Endometrial microvascular endothelial cells (primary cell): ENCODE data around the gene UCHL3. TPM values are rescaled to one million over a fixed set of nuclear protein-coding genes. Genes with fewer than 3 reads are reported as not detected.
"Not testable (repeated sequence)": the region's sequence is repeated elsewhere in the genome, so short reads cannot be mapped to it uniquely, and the experiment has no call there.

Experiments used
- in situ Hi-C: cut with HindIII; loops from 2 replicates; pipeline ENCODE4 v1.10.0; 2017; ENCODE audit warnings: low sequenced_read_pairs, low pct_unique_long_range_greater_than_20kb; ENCODE audit errors: inconsistent ontology term
- total RNA-seq: library from RNA; depleted of rRNA; stranded (reverse); fragments of >200 nt; gene quantifications from one replicate; pipeline ENCODE4 v1.2.3, GENCODE V29; 2015; ENCODE audit errors: inconsistent ontology term

UCHL3 gene
- total RNA-seq, 1 donor from 2014 or later, result 70.6 TPM

DNA sequence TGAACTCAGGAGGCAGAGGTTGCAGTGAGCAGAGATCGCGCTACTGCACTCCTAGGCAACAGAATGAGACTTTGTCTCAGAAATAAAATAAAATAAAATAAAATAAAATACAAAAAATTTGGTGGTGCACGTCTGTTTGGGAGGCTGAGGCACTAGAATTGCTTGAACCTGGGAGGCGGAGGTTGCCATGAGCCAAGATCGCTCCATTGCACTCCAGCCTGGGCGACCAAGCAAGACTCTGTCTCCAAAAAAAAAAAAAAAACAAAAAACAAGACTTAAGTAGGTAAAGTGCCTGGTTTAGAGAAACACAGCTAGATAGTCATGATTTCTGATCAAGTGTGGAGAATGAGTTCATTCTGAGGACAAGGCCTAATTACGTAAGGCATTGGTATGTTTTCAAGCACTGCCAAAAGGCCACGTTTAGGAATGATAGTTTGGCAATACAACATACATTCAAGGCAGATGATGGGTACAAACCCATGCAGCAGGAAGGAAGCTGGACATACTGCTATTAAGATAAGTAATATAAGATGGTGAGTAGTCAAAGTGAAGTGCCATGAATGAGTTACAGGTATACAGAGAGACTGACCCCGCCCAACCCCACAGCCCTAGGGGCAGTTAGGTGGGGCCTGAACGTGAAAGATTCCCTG is 4.8 kb upstream of the UCHL3 start:
- in situ Hi-C loops, result no loop called here

DNA sequence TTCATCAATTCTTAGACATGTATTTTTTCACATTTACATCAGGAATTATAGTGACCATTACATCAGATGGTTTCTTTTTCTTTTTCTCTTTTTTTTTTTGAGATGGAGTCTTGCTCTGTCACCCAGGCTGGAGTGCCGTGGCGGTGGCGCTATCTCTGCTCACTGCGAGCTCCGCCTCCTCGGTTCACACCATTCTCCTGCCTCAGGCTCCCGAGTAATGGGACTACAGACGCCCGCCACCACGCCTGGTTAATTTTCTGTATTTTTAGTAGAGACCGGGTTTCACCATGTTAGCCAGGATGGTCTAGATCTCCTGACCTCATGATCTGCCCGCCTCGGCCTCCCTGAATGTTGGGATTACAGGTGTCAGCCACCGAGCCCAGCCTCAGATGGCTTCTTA is 4.2 kb upstream of the UCHL3 start:
- in situ Hi-C loops, result not testable (repeated sequence)

DNA sequence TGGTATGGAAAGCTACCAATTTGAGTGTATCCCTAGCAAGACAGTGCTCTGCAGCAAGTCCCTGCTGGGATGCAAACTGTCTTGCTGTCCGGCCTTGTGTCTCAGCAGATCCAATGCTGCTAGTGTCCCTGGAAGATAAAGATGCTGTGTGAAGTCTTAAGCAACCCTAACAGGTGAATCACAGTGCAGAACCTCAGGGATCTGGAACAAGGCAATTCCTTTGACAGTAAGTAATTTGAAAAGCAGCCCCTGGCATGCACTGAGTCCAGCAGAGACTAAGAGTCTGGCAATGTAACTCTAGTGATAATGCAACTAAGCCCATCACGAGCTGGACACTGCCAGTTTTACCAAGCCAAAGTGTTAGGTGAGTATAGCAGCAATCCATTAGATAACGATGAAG is 1.7 kb upstream of the UCHL3 start:
- in situ Hi-C loops, result no loop called here

DNA sequence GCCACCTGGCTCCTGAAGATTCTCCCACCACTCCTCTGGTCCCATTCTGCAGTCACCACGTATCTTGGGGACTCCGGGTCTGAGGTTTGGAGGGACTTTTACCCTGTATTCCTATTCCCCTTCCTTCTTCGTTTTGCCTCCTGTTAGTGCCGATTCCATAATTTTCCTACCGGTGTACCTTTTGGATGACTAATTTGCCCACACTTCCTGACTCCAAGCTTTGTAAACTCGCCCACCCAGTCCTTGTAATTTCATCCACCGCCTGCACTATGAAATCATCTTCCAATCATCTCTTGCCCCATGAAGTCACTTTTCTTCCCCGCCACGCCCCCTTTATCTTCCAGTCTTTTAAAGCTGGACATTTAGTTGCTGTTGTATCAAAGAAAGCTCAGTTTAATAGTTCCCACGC is 572 bp downstream of the UCHL3 start:
- in situ Hi-C loops, result no loop called here

DNA sequence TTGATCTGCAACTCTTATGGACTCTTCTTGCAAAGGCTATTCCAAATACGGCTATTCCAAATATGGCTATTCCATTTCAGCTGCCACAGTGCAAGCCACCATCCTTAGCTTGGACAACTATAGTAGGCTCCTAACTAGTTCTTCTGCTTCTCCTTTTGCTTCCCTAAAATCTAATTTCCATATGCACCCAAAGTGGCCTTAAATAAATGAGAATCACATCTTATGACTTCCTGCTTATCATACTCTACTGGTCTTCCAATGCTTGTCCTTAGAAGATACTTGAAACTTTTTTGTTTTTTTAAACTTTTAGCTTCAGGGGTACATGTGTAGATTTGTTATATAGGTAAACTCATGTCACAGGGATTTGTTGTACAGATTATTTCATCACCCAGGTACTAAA is 4.9 kb downstream of the UCHL3 start:
- in situ Hi-C loops, result no loop called here

DNA sequence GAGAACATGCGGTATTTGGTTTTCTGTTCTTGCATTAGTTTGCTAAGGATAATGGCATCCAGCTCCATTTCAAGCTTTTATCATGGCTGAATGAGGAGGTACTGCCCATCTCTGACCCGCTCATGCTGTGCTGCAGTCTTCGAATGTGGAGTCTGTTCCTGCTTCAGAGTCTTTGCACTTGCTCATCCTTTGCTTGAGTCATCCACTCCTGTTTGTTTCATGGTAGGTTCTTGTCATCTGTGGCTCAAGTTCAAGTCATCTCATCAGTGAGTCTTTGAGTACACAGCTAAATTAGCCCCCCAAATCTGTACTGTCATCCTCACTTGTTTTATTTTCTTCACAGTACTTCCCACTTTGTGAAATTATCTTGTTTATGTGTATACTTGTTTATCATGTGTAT is 5.4 kb downstream of the UCHL3 start:
- in situ Hi-C loops, result no loop called here

DNA sequence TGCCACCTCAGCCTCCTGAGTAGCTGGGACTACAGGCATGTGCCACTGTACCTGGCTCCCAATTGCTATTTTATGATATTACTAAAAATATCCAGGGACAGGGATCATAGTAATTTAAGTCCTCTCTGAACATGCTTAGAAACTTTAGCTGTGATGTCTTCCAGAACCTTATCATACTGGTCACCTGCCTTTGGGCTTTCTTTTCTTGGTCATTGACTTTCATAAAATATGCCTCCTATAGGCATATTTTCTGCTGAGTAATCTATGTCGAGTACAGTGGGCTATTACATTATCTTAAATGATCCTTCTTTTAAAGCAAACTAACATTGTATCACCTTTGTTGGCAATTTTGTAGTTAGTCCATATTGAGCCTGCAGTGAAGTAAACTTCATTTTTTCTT is 6.2 kb downstream of the UCHL3 start:
- in situ Hi-C loops, result no loop called here

DNA sequence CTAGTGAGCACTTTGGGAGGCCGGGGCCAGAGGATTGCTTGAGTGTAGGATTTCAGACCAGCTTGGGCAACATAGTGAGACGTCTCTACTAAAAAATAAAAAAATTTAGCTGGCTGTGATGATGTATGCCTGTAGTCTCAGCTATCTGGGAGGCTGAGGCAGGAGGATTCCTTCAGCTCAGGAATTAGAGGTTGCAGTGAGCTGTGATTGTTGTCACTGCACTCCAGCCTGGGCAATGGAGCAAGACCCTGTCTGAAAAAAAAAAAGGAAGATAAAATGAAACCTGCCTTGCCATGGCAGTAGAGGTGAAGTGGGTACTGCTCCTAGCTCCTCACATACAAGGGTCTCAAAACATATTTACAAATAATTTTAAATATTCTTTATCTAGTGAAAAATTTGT is 7.4 kb downstream of the UCHL3 start:
- in situ Hi-C loops, result no loop called here

DNA sequence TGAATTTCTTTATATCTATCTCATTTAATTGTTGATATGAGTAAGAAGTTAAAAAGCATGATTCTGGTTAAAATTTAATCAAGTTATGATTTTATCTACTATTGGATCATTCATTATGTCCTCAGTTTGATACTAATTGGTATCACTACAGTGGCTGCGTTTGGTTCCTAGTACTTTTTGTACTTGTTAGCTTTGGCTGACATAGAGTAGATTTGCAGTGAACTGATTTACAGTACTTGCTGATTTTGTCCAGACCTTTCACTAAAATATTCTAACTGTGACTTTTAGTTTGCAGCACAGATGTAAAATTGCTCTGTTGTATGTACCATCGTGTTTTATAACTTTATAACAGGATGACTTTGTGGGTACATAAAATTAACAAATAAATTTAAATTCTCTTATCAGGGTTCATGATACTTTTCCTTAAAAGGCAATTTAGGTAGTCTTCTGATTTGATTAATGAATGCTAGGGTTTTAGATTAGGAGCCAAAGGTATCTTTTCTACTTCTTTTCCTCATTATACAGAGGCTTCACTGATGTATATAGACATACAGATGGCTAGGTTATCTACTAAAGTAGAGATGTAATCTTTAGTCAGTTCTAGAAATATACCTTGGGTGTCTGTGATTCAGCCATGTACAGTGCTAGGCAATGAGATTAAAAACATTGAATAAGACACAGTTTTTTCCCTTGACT is 8.7 kb downstream of the UCHL3 start:
- in situ Hi-C loops, result no loop called here

DNA sequence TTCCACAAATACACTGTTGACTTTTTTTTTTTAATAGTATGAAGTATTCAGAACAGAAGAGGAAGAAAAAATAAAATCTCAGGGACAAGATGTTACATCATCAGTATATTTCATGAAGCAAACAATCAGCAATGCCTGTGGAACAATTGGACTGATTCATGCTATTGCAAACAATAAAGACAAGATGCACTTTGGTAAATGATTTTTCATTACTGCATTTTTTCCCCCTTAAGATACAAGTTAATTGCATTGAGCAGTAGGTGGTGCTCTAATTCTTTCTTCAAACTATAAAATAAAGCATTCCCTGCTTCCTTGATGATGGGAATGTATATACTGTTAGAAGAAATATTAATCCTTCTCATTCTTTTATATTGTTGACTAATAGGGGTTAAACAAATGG is 17.1 kb downstream of the UCHL3 start:
- in situ Hi-C loops, result no loop called here

DNA sequence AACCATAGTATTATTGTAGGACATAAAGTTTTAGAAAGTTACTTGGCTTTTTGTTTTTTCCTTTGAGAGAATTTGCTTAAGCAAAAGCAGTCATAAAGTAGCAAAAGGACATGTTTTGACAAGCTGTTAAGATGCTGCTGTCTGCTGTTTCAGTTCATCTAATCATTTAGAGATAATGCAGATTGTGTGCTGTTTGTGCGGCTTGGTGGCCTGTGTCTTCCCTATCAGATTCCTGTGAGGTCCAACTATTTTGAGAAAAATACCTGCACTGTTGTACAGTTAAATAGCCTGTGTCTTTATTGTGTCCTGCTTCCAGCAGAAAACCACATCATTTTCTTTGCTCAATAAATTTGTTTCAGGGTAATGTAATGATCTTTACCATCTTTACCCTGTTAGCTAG is 20.0 kb downstream of the UCHL3 start:
- in situ Hi-C loops, result no loop called here

DNA sequence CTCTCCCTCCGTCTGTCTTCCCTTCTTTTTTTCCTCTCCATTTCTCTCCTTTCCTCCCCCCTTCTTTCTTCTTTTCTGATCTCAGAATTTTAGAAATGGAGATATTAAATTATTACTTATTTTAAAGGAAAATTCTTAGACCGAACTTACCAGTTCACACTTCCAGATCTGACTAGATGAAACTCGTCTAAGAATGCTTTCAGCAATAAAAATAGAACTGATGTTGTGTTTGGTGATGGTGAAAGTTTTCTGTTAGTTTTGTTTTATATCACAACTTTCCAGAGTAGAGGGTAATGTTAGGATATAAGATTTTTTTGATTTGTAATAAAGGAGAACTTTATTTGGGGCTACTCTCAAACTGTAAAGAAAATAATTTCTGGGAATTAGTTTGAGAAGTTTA is 29.9 kb downstream of the UCHL3 start:
- in situ Hi-C loops, result no loop called here

DNA sequence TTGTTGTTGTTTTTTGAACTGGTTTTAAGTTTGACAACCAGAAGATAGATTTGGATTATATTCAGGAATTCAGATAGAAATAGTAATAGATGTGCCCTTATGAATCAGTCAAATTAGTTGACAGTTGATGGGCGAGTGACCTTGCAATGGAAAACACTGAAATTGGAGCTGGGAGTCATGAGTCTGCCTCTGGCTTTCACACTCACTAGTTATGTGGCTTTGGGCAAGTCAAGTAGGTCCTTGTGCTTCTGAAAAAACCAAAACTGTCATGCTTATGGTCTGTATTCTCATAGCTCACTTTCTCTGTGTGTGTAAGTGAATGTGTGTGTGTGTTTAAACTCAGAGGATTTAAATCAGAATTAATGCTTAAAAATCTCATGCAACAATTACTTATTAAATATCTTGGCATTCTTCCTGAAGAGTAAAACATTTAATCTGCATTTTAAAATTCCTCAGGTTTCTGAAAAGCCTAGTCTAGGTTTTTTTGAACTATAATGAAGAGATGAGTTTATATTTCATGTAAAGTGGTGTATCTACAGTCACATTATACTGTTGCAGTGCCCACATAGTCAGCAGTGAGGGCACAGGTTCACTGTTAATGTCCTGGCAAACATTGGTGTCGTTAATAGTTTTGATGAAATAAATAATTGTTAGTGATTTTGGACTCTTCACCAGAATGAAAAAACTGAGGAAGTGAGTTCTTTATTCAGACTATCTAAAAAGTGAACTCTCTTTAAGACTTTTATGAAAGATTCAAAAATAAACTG is 32.5 kb downstream of the UCHL3 start:
- in situ Hi-C loops, result no loop called here

DNA sequence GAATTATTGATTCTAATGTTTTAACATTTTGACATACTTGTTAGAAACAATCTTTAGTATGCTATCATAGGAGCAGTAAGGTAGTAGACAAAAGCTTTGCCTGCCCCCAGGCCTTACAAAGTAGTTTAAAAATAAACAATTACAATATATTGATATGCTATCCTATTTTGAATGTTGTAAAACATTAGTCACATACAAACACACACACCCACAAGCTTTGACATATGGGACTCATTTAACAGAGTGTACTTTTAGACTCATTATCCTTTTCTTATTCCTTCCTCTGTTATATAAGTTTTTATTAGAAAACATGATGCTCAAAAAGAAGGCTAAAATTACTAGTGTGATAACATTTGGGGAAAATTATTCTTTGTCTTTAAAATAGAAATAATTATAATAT is 33.5 kb downstream of the UCHL3 start:
- in situ Hi-C loops, result no loop called here

DNA sequence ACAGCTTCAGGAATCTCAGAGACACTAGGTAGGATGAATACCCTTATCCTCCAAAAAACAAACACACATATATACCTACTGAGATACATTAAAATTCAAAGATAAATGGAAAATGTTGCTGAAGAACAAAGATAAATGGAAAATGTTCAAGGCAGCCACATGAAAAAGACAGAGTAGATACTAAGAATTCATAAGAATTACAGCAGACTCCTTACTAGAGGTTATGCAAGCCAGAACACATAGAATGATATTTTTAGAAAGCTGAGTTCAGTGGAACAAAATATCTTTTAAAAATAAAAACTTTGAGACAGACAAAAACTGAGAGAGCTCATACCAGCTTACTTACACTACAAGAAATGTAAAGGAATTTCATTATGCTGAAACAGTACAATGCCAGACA is 35.6 kb downstream of the UCHL3 start:
- in situ Hi-C loops, result no loop called here

DNA sequence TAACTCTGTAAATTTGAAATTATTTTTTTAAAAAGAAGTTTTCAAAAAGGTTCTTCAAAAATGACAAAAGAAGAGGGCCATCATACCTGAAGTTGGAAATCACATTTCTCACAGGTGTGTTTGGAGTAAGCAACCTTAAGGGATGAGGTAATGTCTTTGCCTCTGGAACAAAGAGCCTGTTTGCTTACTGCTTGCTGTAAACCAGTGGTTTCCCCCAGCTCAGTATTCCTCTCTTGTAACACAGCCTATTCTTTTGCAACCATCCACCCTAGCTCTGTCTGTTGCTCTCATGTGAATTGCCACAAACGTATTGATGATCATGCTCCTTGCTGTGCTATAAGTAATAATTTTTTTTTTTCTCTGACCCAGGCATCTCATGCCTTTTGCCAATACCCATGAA is 38.1 kb downstream of the UCHL3 start:
- in situ Hi-C loops, result no loop called here

DNA sequence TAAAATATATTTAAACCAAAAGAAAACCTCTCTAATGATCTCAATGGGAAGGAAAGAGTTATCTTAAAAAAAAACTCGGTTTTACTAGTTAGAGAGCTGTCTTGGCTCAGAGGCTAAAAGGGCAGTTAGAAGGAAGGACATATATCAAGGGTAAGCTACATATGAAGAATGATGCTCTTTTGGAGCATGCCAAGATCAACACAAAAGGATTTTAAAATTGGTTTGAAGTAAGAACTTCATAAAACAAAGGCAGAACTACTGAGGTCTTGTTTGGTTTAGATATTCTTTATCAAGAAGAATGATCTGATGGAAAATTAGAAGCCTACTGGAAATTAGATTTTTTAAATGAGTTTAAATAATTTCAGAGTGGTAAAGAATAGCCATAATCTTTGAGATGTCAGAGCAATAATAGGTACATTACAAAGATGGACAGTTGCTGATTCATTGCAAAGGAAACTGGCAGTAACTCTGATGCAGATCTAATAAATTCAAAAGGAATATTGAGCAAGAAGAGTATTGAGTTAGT is 47.1 kb downstream of the UCHL3 start:
- in situ Hi-C loops, result no loop called here

DNA sequence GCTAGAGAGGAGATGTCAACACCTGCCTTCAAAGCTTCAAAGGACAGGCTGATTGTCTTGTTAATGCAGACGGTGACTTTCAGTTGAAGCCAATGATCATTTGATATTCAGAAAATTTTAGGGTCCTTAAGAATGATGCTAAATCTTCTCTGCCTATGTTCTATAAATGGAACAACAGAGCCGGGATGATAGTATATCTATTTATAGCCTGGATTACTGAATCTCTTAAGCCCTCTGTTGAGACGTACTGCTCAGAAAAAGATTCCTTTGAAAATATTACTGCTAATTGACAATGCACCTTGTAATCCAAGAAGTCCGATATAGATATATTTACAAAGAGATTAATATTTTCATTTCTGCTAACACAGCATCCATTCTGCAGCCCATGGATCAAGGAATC is 50.8 kb downstream of the UCHL3 start:
- in situ Hi-C loops, result no loop called here

DNA sequence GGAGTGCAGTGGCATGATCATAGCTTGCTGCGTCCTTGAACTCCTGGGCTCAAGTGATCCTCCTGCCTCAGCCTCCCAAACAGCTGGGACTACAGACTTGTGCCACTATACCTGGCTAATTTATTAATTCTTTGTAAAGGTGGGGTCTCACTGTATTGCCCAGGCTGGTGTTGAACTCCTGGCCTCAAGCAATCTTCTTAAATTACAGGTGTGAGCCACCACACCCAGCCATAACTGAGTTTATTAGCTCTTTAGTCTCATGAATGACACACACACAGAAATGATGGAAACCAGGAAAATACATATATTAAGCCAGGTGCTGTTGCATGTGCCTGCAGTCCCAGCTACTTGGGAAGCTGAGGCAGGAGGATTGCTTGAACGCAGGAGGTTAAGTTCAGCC is 53.4 kb downstream of the UCHL3 start:
- in situ Hi-C loops, result no loop called here

DNA sequence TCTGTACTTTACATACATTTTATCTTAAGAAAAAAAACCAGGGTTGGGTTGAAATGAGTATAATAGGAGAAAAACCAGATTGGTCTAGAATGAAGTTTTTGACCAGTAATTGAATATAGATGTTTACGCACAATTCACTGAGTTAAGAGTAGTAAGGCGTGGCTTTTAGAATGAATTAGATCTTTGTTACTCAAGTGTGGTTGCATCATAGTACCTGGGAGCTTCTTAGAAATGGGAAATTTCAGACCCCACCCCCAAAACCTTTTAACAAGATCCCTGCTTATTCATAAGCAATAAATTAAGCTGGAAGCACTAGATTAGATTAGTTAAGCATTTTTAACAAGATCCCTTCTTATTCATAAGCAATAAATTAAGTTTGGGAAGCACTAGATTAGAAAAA is 57.9 kb downstream of the UCHL3 start:
- in situ Hi-C loops, result no loop called here
